Keratinocyte (primary cell): ENCODE results near the gene ADAMTS2. TPM values are rescaled to one million over a fixed set of nuclear protein-coding genes. Genes with fewer than 3 reads are reported as not detected.

ENCODE experiments used
- DNase-seq: peaks from one replicate; pipeline ENCODE4 v3.0.0-alpha.2; 2011; ENCODE audit warnings: low read depth, missing footprints, low spot score
- FAIRE-seq: peaks from 2 replicates; lab custom pipeline; 2011; peaks lifted over from hg19 to GRCh38; lab: Jason Lieb, UNC
- H2AFZ ChIP-seq: 2 replicates; pipeline ENCODE4 v1.6.0; 2012; ENCODE audit warnings: low read length, control low read depth, inconsistent platforms; ENCODE audit not compliant: control insufficient read depth
- H3K27ac ChIP-seq: 2 replicates; pipeline ENCODE4 v1.5.1; 2011; ENCODE audit warnings: low read length; ENCODE audit not compliant: control insufficient read depth, insufficient read depth
- H3K27me3 ChIP-seq: 3 replicates; pipeline ENCODE4 v1.6.0; 2011; ENCODE audit warnings: low read length; ENCODE audit not compliant: control insufficient read depth, insufficient read depth; ENCODE audit errors: extremely low read depth
- H3K36me3 ChIP-seq, 2 experiments: 2 replicates in 1 of 2; 3 replicates in 1 of 2; pipeline ENCODE4 v1.5.1; 2011; ENCODE audit warnings: low read length in 2 of 2, mild to moderate bottlenecking in 1 of 2; ENCODE audit not compliant: control insufficient read depth in 2 of 2, insufficient read depth in 2 of 2; ENCODE audit errors: extremely low read depth in 1 of 2
- H3K4me1 ChIP-seq: 3 replicates; pipeline ENCODE4 v1.5.1; 2011; ENCODE audit warnings: low read length; ENCODE audit not compliant: control insufficient read depth, insufficient read depth; ENCODE audit errors: extremely low read depth
- H3K4me2 ChIP-seq: 3 replicates; pipeline ENCODE4 v1.6.0; 2011; ENCODE audit warnings: low read depth, low read length; ENCODE audit not compliant: control insufficient read depth, insufficient read depth; ENCODE audit errors: extremely low read depth
- H3K4me3 ChIP-seq, 3 experiments: fragments of 200-600 bp in 1 of 3; sonication (generic) in 1 of 3; 2 replicates in 2 of 3; 3 replicates in 1 of 3; pipeline ENCODE4 v1.5.1; 2011 to 2016; ENCODE audit warnings: low read length in 3 of 3, mild to moderate bottlenecking in 3 of 3, control low read depth in 2 of 3, inconsistent platforms in 1 of 3, low read depth in 1 of 3, mixed read lengths in 1 of 3, mixed run types in 1 of 3, moderate library complexity in 1 of 3; ENCODE audit not compliant: control insufficient read depth in 2 of 3, insufficient read depth in 2 of 3; ENCODE audit errors: extremely low read depth in 1 of 3
- H3K79me2 ChIP-seq: 2 replicates; pipeline ENCODE4 v1.6.0; 2012; ENCODE audit warnings: low read length; ENCODE audit not compliant: control insufficient read depth, insufficient read depth
- H3K9ac ChIP-seq: 3 replicates; pipeline ENCODE4 v1.6.0; 2011; ENCODE audit warnings: low read length; ENCODE audit not compliant: control insufficient read depth, insufficient read depth; ENCODE audit errors: extremely low read depth
- H3K9me1 ChIP-seq: 3 replicates; pipeline ENCODE4 v1.6.0; 2011; ENCODE audit warnings: low read length; ENCODE audit not compliant: control insufficient read depth, insufficient read depth; ENCODE audit errors: extremely low read depth
- H3K9me3 ChIP-seq: 2 replicates; pipeline ENCODE4 v1.5.1; 2012; ENCODE audit warnings: low read depth, low read length; ENCODE audit not compliant: control insufficient read depth
- H4K20me1 ChIP-seq: 3 replicates; pipeline ENCODE4 v1.6.0; 2011; ENCODE audit warnings: low read length; ENCODE audit not compliant: control insufficient read depth, insufficient read depth; ENCODE audit errors: extremely low read depth
- EZH2 ChIP-seq: IDR thresholded peaks from one replicate; pipeline ENCODE4 v1.6.1; 2012; ENCODE audit warnings: inconsistent platforms, mild to moderate bottlenecking, low read length, moderate library complexity
- dilution Hi-C: fragments of 300-500 bp; cut with MboI; formaldehyde crosslinking; loops from one replicate; pipeline ENCODE4 v1.7.0; 2020; ENCODE audit warnings: low sequenced_read_pairs; ENCODE audit not compliant: extremely low pct_ligation_motif_present
- polyA plus RNA-seq, 5 experiments: library from polyadenylated mRNA; depleted of rRNA in 3 of 5; stranded (reverse) in 3 of 5; stranded (forward) in 1 of 5; unstranded in 1 of 5; fragments of >200 nt; gene quantifications; 1 replicate in 1 of 5; 2 replicates in 3 of 5; 3 replicates in 1 of 5; pipeline versions ENCODE4 v1.2.1 to v1.2.3, GENCODE V29; 2011 to 2012; ENCODE audit warnings: missing spikeins in 2 of 5, low read depth in 1 of 5, low replicate concordance in 1 of 5
- TF ChIP-seq, protein P1 (sequence below), 3 experiments: IDR thresholded peaks in 1 of 3; conservative IDR thresholded peaks in 1 of 3; optimal IDR thresholded peaks in 1 of 3; 2 replicates in 2 of 3; 3 replicates in 1 of 3; pipeline versions ENCODE3 to v1.5.1; 2011; ENCODE audit warnings: low read length in 3 of 3, mild to moderate bottlenecking in 3 of 3, moderate library complexity in 2 of 3, control low read depth in 1 of 3, inconsistent platforms in 1 of 3; ENCODE audit not compliant: insufficient read depth in 2 of 3; ENCODE audit errors: extremely low read depth in 1 of 3

The ADAMTS2 gene
- polyA plus RNA-seq, 1 donor (not counting 4 experiments of a cell fraction or from before 2014, with no cell fraction given), result not detected

DNA sequence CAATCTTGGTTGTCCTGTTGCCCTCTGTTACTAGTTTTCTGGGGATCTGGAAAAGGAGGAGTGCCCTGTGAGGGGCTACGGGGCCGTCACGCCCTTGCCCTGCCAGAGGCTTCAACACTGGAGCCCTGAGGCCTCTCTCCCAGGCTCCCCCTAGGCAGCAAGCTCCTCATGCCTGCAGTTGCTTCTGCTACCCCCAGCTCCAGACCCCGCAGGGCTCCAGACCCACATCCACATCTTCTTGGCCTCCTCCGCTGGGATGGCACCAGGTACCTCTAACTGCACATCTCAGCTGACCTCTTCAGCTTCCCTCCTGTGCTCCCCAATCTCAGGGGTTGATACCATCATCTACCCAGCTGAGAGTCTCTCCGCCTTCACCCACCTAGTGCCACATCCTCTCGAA is 169.1 kb downstream of the ADAMTS2 start:
- TF ChIP-seq, protein P1, sequence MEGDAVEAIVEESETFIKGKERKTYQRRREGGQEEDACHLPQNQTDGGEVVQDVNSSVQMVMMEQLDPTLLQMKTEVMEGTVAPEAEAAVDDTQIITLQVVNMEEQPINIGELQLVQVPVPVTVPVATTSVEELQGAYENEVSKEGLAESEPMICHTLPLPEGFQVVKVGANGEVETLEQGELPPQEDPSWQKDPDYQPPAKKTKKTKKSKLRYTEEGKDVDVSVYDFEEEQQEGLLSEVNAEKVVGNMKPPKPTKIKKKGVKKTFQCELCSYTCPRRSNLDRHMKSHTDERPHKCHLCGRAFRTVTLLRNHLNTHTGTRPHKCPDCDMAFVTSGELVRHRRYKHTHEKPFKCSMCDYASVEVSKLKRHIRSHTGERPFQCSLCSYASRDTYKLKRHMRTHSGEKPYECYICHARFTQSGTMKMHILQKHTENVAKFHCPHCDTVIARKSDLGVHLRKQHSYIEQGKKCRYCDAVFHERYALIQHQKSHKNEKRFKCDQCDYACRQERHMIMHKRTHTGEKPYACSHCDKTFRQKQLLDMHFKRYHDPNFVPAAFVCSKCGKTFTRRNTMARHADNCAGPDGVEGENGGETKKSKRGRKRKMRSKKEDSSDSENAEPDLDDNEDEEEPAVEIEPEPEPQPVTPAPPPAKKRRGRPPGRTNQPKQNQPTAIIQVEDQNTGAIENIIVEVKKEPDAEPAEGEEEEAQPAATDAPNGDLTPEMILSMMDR (optimal IDR thresholded peaks at IDR 0.05 in 1 of 3, IDR thresholded peaks at IDR 0.05 in 1 of 3, conservative IDR thresholded peaks at IDR 0.05 in 1 of 3; ENCODE audit: extremely low read depth in 1 of 3, insufficient read depth in 2 of 3, low read length in 3 of 3), result no peak
- no peak for TF ChIP-seq EZH2
- DNase-seq (no peak), FAIRE-seq (no peak)
- Histone ChIP-seq H3K27me3 (no peaks in the 10 kb centered on the region), H3K4me3 (no peak overlapping the region), H3K9me3 (peaks cover 9% of the 10 kb centered on the region), H3K27ac (no peak overlapping the region), H3K36me3 (no peaks in the 10 kb centered on the region), H3K4me1 (no peaks in the 10 kb centered on the region), H3K79me2 (no peaks in the 10 kb centered on the region), H4K20me1 (no peaks in the 10 kb centered on the region), H2AFZ (no peak overlapping the region), H3K9ac (no peak overlapping the region), H3K4me2 (no peak overlapping the region), H3K9me1 (no peaks in the 10 kb centered on the region)
- dilution Hi-C loops, result no loop called here

- no peaks in the 10 kb centered on the region for H3K27me3 ChIP-seq
- no peak overlapping the region for H3K27ac ChIP-seq
- H3K4me2 ChIP-seq, result no peak overlapping the region
- H3K9me3 ChIP-seq, result peaks cover 9% of the 10 kb centered on the region
- DNase-seq (no peak), FAIRE-seq (no peak)
- H3K36me3 ChIP-seq, result no peaks in the 10 kb centered on the region
- no peaks in the 10 kb centered on the region for H3K9me1 ChIP-seq
- dilution Hi-C loops, result no loop called here
- H3K9ac ChIP-seq, result no peak overlapping the region
- no peaks in the 10 kb centered on the region for H3K79me2 ChIP-seq
- H3K4me3 ChIP-seq, result no peak overlapping the region
- no peaks in the 10 kb centered on the region for H4K20me1 ChIP-seq
- no peaks in the 10 kb centered on the region for H3K4me1 ChIP-seq
- no peak overlapping the region for H2AFZ ChIP-seq
- TF ChIP-seq, protein P1 (optimal IDR thresholded peaks at IDR 0.05 in 1 of 3, IDR thresholded peaks at IDR 0.05 in 1 of 3, conservative IDR thresholded peaks at IDR 0.05 in 1 of 3; ENCODE audit: extremely low read depth in 1 of 3, insufficient read depth in 2 of 3, low read length in 3 of 3), result no peak
- no peak for TF ChIP-seq EZH2
Observed at GRCh38 chr5:179171816-179172745, 173.2 kb downstream of the ADAMTS2 start.
